SIG-M5 treated with dmso at 0.1 percent for 504 hours (cell line): ENCODE results near the gene DUSP11.
"Not testable (repeated sequence)": the region's sequence is repeated elsewhere in the genome, so short reads cannot be mapped to it uniquely, and the experiment has no call there.

Experiments used
- DNase-seq: peaks from one replicate; lab custom pipeline; 2025; ENCODE audit not compliant: unreplicated experiment; lab: John Stamatoyannopoulos, UW

Gene DUSP11

DNA sequence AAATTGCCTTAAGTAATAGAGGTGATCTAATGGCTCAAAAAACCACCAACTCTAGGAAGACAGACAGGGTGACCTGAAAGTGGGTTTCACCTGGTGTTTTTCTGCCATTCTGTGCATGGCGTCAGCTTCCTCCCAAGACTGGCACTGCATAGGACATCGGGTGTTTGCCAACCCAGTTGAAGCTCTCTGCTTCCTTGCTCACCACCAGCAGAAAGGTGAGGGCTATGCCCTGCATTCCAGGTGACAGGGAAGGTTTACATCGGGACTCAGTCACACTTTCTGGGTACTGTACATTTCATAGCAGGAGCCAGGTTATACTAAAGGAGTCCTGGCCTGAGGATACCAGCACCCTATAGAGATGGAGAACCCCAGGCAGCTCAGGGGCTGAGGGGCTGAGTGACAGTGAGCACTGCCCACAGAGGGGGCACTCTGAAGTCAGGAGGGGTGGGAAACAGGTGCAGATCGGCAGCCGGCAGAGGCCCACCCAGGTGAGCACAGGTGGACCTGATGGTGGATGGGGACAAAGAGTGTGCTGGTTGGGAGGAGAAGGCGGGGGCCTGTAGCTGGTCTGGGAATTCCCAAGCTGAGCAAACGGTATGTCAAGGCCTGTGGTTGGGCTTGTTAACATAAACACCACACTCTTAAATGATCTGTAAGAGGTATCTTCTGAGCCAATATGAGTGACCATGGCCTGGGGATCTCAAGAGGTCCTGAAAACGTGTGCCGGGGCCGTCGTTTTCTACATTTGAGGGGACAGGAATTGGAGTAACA, 60.9 kb downstream of the DUSP11 start:
- DNase-seq = no peak

DNA sequence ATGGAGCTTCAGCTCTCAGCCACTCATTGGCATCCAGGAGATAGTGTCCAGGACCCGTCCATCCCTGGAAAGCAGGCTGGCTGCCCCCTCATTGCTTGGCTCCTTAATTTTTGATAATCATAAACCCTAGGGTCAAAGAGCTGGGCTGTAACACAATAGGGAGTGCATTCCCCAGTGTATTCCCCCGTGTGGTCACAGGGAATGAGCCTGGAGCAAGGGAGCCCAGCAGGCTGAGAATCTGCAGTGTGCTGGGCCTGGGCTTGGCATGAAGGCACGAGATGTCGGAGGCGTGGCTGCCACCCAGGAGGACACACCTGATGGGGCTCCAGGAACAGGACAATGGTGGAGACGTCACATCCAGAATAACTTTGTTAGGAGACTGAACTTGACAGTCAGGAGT, 61.5 kb downstream of the DUSP11 start:
- DNase-seq = no peak

DNA sequence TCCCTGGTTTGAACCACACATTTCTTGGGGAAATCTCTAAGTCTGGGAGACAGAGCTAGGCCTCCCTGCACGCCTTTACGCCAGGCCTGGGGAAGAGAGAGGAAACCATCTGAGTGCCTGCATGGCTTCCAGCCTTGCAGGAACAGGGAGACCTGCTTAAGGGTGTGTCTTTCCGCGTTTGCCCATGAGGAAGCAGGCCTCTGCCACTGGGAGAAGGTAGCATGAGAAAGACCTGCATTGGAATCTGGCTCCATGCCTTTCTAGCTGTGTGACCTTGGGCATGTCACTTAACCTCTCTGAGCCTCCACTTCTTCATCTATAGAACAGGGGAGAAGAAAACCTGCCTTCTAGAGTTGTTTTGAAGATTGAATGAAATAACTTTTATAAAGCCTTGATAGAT, 62.2 kb downstream of the DUSP11 start:
- not testable (repeated sequence) for DNase-seq

DNA sequence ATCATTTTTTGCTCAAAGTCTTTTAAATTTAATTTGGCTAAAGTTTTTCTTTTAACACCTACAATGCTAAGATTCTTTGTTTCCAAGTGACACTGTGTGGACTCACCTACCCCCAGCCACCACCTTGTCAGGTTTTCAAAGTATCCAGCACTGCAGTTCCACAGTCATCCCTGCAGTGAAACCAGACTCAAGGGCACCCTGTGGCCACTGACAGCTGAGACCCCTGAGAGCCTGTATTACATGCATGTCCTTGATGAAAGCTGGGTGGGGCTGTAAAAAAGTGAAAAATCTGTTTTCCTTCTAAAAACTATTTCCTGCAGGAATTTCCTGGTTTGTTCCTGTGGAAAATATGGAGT, 62.7 kb downstream of the DUSP11 start:
- DNase-seq = no peak

DNA sequence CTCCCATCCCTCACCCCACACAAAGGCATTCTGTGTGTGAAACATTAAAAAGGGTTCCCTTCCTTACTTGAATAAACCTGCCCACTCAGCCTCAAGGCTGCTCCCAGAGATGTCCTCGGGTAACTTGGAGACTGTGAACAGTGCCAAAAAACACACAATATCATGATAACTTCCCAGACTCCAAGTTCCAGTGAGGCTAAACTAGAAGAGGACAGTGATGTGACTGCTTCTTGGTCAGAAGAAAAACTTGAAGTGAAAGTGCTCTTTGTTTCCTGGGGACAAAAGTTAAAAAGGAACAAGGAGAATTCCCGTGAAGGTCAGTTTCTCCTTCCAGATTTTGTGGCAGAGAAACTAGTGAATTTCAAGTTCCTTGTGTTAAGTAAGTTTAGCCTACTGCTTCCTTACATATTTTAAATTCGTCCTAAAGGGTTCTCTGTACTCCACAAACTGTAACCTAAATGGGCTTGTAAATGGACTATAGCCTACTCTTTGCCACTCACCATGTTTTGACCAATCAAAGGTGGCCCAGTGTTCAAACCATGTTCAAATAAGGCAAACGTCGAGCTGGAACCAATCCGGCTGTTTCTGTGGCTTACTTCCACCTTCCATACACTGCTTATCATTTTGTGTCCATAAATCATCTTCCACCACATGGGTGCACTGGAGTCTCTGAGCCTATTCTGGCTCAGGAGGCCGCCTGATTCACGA, 63.2 kb downstream of the DUSP11 start:
- DNase-seq = no peak

DNA sequence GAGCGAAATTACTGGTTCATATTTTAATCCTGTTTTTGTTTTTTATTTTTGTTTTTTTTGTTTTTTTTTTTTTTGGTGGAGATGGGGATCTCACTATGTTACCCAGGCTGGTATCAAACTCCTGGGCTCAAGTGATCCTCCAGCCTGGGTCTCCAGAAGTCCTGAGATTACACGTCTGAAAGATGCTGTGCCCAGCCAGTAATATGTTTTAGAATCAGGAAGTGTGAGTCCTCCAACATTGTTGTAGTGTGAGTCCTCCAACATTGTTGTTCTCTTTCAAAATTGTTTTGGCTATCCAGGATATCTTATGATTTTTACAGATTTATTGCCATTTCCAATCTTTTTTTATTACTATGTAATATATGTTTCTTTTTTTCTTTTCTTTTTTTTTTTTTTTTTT, 65.8 kb downstream of the DUSP11 start:
- DNase-seq = no peak
